ENCODE results near the gene PALM. TPM values are rescaled to one million over a fixed set of nuclear protein-coding genes. Genes with fewer than 3 reads are reported as not detected.

Gene PALM
- polyA plus RNA-seq, 1 donor (not counting 4 experiments of a cell fraction or from before 2014, with no cell fraction given), result not detected

DNA sequence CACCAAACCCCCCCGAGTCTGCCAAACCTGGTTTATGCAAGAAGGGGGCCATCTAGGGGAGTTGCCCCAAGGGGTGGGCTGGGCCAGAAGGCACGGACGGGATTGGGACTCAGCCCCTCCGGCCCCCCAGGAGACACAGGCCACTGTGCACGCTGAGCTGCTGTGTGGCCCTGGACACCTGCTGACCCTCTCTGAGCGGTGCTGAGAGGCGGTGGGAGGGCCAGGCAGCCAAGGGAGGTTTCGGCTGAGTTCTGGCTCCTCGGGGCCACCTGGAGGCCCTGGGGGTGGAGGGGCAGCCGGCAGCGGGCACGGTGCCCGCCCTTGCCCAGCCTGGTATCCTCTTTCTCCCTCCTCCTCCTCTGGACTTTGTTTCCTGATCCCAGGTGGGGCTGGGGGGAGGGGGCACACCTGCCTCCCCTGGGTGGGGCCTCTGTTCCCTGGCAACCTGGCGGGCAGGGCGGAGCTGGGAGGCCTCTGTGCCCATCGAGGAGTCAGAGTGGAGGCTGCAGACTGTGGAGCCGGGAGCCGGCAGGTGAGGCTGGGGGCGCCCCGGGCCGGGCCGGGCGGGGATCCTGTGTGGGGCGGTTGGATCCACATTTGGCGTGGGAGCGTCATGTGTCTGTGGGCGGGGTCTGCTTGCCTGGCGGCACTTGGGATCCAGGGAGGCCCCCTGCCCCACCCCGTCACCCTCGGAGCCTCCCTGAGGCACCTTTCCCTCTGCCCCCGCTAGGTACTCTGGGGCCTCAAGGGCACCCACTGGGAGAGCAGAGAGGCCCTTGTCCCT is 42.1 kb downstream of the PALM start, which contains the start of gene MISP:
Gene MISP, plus strand, starts transcription at position 473 of the 784 bp plus-strand sequence. CDS start 5,835 bp downstream, outside the sequence.
- Histone ChIP-seq H3K27ac (ENCODE audit: control insufficient read depth, insufficient read depth, low read length) (peak within 1 kb of the TSS; percentile 77), H3K4me3 (ENCODE audit: control insufficient read depth in 2 of 3, extremely low read depth in 1 of 3, insufficient read depth in 2 of 3, low read depth in 1 of 3, low read length in 3 of 3) (peak within 1 kb of the TSS; percentile 61 to 83 (median 78))

DNA sequence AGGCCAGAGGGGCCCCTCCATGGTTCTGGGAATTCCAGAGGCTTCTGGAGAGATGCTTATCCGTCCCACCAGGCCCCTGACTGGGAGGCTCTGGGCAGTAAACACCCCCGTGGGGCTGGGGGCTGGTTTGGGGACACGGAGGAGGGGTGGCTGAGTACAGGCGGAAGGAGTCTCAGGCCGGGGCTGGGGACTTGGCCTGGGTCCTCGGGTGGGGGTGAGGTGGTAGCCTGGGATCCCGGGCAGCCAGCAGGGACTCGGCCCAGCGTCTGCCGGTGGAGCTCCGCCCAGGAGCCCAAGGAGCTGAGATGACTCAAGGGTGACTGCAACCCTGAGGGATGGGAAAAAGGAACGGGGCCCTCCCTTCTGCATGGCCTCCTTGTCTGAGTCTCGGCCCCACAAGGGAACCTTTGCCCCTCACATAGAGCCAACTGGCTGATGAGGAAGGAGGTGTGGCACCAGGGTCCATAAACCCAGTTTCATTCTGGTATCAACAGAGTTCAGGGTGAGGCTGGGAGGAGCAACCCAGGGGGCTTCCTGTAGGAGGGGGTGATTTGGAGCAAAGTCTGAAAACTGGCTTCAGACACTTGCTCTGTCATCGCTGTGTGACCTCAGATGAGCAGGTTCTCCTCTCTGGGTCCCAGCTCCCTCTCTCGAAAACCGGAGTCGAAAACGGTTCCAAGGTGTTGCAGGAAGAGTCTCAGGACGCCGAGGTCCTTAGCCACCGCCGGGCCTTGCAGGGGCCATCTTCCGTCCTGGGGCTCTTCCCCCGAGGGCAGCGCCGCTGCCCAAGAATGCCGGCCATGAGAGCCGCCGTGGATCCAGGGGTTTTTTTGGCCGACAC is 43.0 kb downstream of the PALM start:
- peaks cover 4% of the 10 kb centered on the region for H4K20me1 ChIP-seq (ENCODE audit: control insufficient read depth, extremely low read depth, insufficient read depth, low read length)
- peak; percentile 89 for FAIRE-seq
- peaks cover 7 to 8% of the 10 kb centered on the region in 2 experiments for H3K36me3 ChIP-seq (ENCODE audit: control insufficient read depth in 2 of 2, extremely low read depth in 1 of 2, insufficient read depth in 2 of 2, low read length in 2 of 2)
- TF ChIP-seq, protein P1, sequence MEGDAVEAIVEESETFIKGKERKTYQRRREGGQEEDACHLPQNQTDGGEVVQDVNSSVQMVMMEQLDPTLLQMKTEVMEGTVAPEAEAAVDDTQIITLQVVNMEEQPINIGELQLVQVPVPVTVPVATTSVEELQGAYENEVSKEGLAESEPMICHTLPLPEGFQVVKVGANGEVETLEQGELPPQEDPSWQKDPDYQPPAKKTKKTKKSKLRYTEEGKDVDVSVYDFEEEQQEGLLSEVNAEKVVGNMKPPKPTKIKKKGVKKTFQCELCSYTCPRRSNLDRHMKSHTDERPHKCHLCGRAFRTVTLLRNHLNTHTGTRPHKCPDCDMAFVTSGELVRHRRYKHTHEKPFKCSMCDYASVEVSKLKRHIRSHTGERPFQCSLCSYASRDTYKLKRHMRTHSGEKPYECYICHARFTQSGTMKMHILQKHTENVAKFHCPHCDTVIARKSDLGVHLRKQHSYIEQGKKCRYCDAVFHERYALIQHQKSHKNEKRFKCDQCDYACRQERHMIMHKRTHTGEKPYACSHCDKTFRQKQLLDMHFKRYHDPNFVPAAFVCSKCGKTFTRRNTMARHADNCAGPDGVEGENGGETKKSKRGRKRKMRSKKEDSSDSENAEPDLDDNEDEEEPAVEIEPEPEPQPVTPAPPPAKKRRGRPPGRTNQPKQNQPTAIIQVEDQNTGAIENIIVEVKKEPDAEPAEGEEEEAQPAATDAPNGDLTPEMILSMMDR (optimal IDR thresholded peaks at IDR 0.05 in 1 of 3, IDR thresholded peaks at IDR 0.05 in 1 of 3, conservative IDR thresholded peaks at IDR 0.05 in 1 of 3; ENCODE audit: extremely low read depth in 1 of 3, insufficient read depth in 2 of 3, low read length in 3 of 3), result no peak
- no peak for TF ChIP-seq EZH2 (IDR thresholded peaks at IDR 0.05; ENCODE audit: low read length)
- peaks cover 4% of the 10 kb centered on the region for H3K9me3 ChIP-seq (ENCODE audit: control insufficient read depth, low read depth, low read length)
- H3K27me3 ChIP-seq (ENCODE audit: control insufficient read depth, extremely low read depth, insufficient read depth, low read length), result no peaks in the 10 kb centered on the region
- peak overlapping the region; percentile 77 for H3K27ac ChIP-seq (ENCODE audit: control insufficient read depth, insufficient read depth, low read length)
- H2AFZ ChIP-seq (ENCODE audit: control insufficient read depth, low read length), result peak overlapping the region; percentile 63
- peak overlapping the region; percentile 83 for H3K9ac ChIP-seq (ENCODE audit: control insufficient read depth, extremely low read depth, insufficient read depth, low read length)
- no peak for DNase-seq (ENCODE audit: low read depth, low spot score)
- no peaks in the 10 kb centered on the region for H3K9me1 ChIP-seq (ENCODE audit: control insufficient read depth, extremely low read depth, insufficient read depth, low read length)
- dilution Hi-C loops (cut with MboI; ENCODE audit: extremely low pct_ligation_motif_present, low sequenced_read_pairs), result no loop called here
- H3K79me2 ChIP-seq (ENCODE audit: control insufficient read depth, insufficient read depth, low read length), result peaks cover 20% of the 10 kb centered on the region
- peak overlapping the region; percentile 88 for H3K4me2 ChIP-seq (ENCODE audit: control insufficient read depth, extremely low read depth, insufficient read depth, low read depth, low read length)
- H3K4me1 ChIP-seq (ENCODE audit: control insufficient read depth, extremely low read depth, insufficient read depth, low read length), result peaks cover 8% of the 10 kb centered on the region
- H3K4me3 ChIP-seq (ENCODE audit: control insufficient read depth in 2 of 3, extremely low read depth in 1 of 3, insufficient read depth in 2 of 3, low read depth in 1 of 3, low read length in 3 of 3), result peak overlapping the region; percentile 61 to 83 (median 78)

More for the DNA sequence above, 42.1 kb downstream of the PALM start, which contains the start of gene MISP:
- peaks cover 4% of the 10 kb centered on the region for H3K9me3 ChIP-seq (ENCODE audit: control insufficient read depth, low read depth, low read length)
- peak within 1 kb of the TSS; percentile 83 for H3K9ac ChIP-seq (ENCODE audit: control insufficient read depth, extremely low read depth, insufficient read depth, low read length)
- FAIRE-seq (no peak), DNase-seq (ENCODE audit: low read depth, low spot score) (no peak)
- peaks cover 17% of the 10 kb centered on the region for H3K79me2 ChIP-seq (ENCODE audit: control insufficient read depth, insufficient read depth, low read length)
- dilution Hi-C loops (cut with MboI; ENCODE audit: extremely low pct_ligation_motif_present, low sequenced_read_pairs), result no loop called here
- peaks cover 8% of the 10 kb centered on the region for H3K4me1 ChIP-seq (ENCODE audit: control insufficient read depth, extremely low read depth, insufficient read depth, low read length)
- TF ChIP-seq EZH2 (IDR thresholded peaks at IDR 0.05; ENCODE audit: low read length), result no peak
- TF ChIP-seq, protein P1 (optimal IDR thresholded peaks at IDR 0.05 in 1 of 3, IDR thresholded peaks at IDR 0.05 in 1 of 3, conservative IDR thresholded peaks at IDR 0.05 in 1 of 3; ENCODE audit: extremely low read depth in 1 of 3, insufficient read depth in 2 of 3, low read length in 3 of 3), result no peak
- H4K20me1 ChIP-seq (ENCODE audit: control insufficient read depth, extremely low read depth, insufficient read depth, low read length), result no peaks in the 10 kb centered on the region
- H3K36me3 ChIP-seq (ENCODE audit: control insufficient read depth in 2 of 2, extremely low read depth in 1 of 2, insufficient read depth in 2 of 2, low read length in 2 of 2), result peaks cover 0 to 1% of the 10 kb centered on the region in 2 experiments
- H2AFZ ChIP-seq (ENCODE audit: control insufficient read depth, low read length), result peak within 1 kb of the TSS; percentile 63
- no peaks in the 10 kb centered on the region for H3K27me3 ChIP-seq (ENCODE audit: control insufficient read depth, extremely low read depth, insufficient read depth, low read length)
- H3K4me2 ChIP-seq (ENCODE audit: control insufficient read depth, extremely low read depth, insufficient read depth, low read depth, low read length), result peak within 1 kb of the TSS; percentile 88
- no peaks in the 10 kb centered on the region for H3K9me1 ChIP-seq (ENCODE audit: control insufficient read depth, extremely low read depth, insufficient read depth, low read length)
